ENCODE data around the gene CACNA1C. TPM values are rescaled to one million over a fixed set of nuclear protein-coding genes. Genes with fewer than 3 reads are reported as not detected.

Gene CACNA1C
- total RNA-seq, 2 donors from 2014 or later, result 0.84 to 10.2 TPM

DNA sequence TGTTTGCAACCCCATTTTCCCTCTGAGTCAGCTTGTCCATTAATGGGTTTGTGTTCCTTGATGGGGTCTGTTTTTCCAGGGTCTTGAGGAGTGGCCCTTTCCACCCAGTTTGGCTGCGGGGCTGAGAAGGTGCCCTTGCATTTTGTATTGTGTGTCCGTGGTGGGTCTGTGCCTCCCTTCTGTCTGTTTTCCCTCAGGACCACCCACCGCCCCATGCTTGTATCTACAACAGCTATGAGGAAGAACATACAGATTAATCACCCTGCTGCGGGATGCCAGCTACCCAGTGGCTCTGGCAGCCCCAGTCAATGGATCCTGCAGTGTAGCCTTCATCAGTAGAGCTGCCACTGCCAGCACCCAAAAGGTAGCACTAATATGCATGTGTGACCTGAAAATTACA is 235.7 kb downstream of the CACNA1C start:
- TF ChIP-seq, protein P1, sequence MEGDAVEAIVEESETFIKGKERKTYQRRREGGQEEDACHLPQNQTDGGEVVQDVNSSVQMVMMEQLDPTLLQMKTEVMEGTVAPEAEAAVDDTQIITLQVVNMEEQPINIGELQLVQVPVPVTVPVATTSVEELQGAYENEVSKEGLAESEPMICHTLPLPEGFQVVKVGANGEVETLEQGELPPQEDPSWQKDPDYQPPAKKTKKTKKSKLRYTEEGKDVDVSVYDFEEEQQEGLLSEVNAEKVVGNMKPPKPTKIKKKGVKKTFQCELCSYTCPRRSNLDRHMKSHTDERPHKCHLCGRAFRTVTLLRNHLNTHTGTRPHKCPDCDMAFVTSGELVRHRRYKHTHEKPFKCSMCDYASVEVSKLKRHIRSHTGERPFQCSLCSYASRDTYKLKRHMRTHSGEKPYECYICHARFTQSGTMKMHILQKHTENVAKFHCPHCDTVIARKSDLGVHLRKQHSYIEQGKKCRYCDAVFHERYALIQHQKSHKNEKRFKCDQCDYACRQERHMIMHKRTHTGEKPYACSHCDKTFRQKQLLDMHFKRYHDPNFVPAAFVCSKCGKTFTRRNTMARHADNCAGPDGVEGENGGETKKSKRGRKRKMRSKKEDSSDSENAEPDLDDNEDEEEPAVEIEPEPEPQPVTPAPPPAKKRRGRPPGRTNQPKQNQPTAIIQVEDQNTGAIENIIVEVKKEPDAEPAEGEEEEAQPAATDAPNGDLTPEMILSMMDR (IDR thresholded peaks at IDR 0.05), result no peak
- no peaks in the 10 kb centered on the region for H3K9me3 ChIP-seq
- no peaks in the 10 kb centered on the region for H3K36me3 ChIP-seq
- intact Hi-C loops (cut with DNase I), result loop anchor here (10.0 kb wide), 1 partner anchor 296 kb away; no protein-coding TSS in a partner anchor
- H3K4me3 ChIP-seq, result no peak overlapping the region
- no peaks in the 10 kb centered on the region for H3K4me1 ChIP-seq
- DNase-seq, result no peak
- H3K9ac ChIP-seq (ENCODE audit: low read depth in 2 of 2, low read length in 2 of 2), result no peak overlapping the region
- H3K27me3 ChIP-seq, result no peaks in the 10 kb centered on the region
- no peak overlapping the region for H3K27ac ChIP-seq

DNA sequence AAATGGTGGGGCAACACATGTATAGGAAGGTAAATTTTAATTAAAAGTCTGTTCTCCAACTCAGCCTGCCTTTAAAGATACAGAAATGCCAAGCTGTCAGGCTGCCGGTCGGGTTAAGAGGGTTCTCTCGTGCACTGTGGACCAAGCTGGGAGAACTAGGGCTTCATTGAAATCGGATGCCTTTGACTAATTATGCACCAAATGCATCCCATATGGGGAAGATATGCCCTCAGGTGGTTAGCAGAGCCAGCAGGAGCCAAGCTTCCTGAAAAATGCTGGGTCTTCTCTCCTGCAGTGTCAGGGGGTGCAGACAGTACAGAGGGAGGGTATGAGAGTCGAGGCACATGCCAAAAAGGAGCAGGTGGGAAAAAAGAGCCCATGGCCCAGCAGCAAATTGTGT is 236.1 kb downstream of the CACNA1C start:
- Histone ChIP-seq H3K4me1 (no peaks in the 10 kb centered on the region), H3K27ac (no peak overlapping the region)

DNA sequence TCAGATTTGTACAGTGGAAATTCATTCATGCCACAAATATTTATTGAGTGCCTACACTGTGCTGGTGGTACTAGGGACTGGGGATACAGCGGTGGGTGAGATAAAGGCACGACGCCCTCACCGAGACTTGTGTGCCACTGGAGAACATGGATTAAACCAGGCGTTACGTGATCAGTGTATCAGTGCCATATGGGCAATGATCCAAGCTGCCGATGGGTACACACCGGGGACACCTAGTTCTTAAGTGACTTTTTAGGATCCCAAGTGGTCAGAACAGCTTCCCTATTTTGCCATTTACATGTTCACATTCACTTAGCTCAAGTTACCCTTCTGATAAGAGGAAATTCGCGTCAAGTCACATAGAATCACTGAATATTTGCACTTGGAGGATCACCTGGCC is 236.7 kb downstream of the CACNA1C start:
- no peak overlapping the region for H3K27ac ChIP-seq

More for the DNA sequence above, 236.1 kb downstream of the CACNA1C start:
- H3K4me3 ChIP-seq, result no peak overlapping the region
- no peaks in the 10 kb centered on the region for H3K9me3 ChIP-seq
- no peak for DNase-seq
- H3K36me3 ChIP-seq, result no peaks in the 10 kb centered on the region
- intact Hi-C loops (cut with DNase I), result loop anchor here (10.0 kb wide), 1 partner anchor 296 kb away; no protein-coding TSS in a partner anchor
- H3K9ac ChIP-seq (ENCODE audit: low read depth in 2 of 2, low read length in 2 of 2), result no peak overlapping the region
- no peaks in the 10 kb centered on the region for H3K27me3 ChIP-seq
- TF ChIP-seq, protein P1 (IDR thresholded peaks at IDR 0.05), result no peak

GRCh38 chr12:2290091-2290490 is 237.3 kb downstream of the CACNA1C start:
- no peaks in the 10 kb centered on the region for H3K36me3 ChIP-seq
- H3K9me3 ChIP-seq, result no peaks in the 10 kb centered on the region
- H3K27me3 ChIP-seq, result no peaks in the 10 kb centered on the region
- H3K27ac ChIP-seq, result no peak overlapping the region
- TF ChIP-seq, protein P1 (IDR thresholded peaks at IDR 0.05), result no peak
- H3K9ac ChIP-seq (ENCODE audit: low read depth in 2 of 2, low read length in 2 of 2), result no peak overlapping the region
- no peak for DNase-seq
- no peak overlapping the region for H3K4me3 ChIP-seq
- intact Hi-C loops (cut with DNase I), result no loop called here
- no peaks in the 10 kb centered on the region for H3K4me1 ChIP-seq

More for the DNA sequence above, 236.7 kb downstream of the CACNA1C start:
- no peak overlapping the region for H3K4me3 ChIP-seq
- no peak for DNase-seq
- H3K9ac ChIP-seq (ENCODE audit: low read depth in 2 of 2, low read length in 2 of 2), result no peak overlapping the region
- no peaks in the 10 kb centered on the region for H3K36me3 ChIP-seq
- H3K27me3 ChIP-seq, result no peaks in the 10 kb centered on the region
- TF ChIP-seq, protein P1 (IDR thresholded peaks at IDR 0.05), result no peak
- H3K9me3 ChIP-seq, result no peaks in the 10 kb centered on the region
- no peaks in the 10 kb centered on the region for H3K4me1 ChIP-seq
- intact Hi-C loops (cut with DNase I), result loop anchor here (10.0 kb wide), 1 partner anchor 295 kb away; no protein-coding TSS in a partner anchor

DNA sequence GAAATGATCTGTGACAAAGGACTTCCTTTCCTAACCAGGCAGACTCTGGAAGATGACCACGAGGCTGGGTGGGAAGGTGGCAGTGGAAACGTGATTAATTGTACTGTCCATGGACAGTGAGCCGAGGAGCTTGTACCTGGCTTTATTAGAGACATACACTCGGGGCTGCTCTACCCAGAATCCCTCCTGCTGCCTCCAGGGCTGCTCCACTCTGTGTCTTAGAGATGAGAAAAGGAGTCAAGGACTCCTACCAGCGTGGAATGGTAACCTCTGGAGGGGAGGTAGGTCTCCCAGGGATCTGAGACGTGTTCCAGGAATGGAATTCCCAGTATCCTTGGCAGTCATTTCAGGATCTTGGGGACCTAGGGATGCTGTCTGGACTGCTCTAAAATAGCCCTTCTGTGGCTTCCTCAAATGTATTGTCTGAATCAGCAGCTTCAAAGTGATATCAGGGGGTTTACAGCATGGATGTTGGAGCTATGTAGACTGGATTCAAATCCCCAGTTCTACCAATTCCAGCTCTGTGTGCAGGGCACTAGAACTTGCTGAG is 237.8 kb downstream of the CACNA1C start:
- Histone ChIP-seq H3K9me3 (no peaks in the 10 kb centered on the region), H3K27me3 (no peaks in the 10 kb centered on the region), H3K4me1 (no peaks in the 10 kb centered on the region), H3K27ac (no peak overlapping the region), H3K4me3 (no peak overlapping the region), H3K9ac (ENCODE audit: low read depth in 2 of 2, low read length in 2 of 2) (no peak overlapping the region), H3K36me3 (no peaks in the 10 kb centered on the region)
- intact Hi-C loops (cut with DNase I), result no loop called here
- no peak for DNase-seq
- TF ChIP-seq, protein P1 (IDR thresholded peaks at IDR 0.05), result no peak
